Pulmonary artery endothelial cell (primary cell): ENCODE measurements around the gene YPEL2. TPM values are rescaled to one million over a fixed set of nuclear protein-coding genes. Genes with fewer than 3 reads are reported as not detected.

ENCODE experiments used
- DNase-seq: peaks from one replicate; pipeline ENCODE4 v3.0.0-alpha.2; 2011; ENCODE audit warnings: low read depth, low spot score
- total RNA-seq: library from RNA; depleted of rRNA; stranded (reverse); fragments of >200 nt; gene quantifications from 2 replicates; pipeline ENCODE4 v1.2.3, GENCODE V29; 2014

Gene YPEL2
- total RNA-seq, 1 donor from 2014 or later, result 29.9 TPM

DNA sequence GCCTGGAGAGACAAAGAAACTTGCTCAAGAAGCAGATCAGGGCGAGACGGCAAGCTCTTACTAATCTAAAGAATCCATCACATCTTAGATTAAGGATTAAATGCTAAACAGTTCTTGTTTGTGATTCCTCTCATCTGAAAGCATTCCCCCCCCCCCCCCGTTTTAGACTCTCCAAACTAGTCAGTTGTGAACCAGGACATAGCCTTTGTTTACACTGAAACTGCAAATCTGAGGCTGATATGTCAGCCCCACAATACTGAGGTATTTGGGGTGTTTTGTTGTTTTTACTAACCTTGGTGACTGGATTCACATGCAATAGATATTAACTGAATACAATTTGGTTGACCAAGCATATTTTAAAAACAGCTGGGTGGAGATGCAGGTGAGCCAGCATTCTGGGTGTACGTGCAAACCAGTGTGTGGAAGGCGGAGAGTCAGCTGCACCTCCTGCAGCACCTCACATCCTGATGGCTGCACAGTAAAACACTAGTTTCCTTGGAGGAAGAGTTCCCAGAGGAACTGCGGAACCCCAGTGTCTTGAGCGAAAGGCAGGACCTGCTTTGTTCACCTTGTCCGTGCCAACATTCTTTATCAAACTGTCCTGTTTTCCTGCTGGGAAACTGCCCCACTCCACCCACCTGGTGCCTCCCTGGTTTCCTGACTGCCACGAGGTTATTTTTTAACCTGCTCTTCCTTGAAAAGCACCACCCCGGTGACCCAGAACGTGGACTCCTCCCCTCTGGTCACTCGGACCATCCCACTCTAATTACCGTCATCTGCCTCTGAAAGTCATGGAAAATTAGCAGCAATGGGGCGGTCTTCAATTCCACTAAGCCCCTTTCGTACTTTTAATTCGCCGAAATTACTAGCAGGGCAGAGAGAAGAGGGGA, 1.2 kb upstream of the YPEL2 start:
- peak; percentile 51 for DNase-seq

DNA sequence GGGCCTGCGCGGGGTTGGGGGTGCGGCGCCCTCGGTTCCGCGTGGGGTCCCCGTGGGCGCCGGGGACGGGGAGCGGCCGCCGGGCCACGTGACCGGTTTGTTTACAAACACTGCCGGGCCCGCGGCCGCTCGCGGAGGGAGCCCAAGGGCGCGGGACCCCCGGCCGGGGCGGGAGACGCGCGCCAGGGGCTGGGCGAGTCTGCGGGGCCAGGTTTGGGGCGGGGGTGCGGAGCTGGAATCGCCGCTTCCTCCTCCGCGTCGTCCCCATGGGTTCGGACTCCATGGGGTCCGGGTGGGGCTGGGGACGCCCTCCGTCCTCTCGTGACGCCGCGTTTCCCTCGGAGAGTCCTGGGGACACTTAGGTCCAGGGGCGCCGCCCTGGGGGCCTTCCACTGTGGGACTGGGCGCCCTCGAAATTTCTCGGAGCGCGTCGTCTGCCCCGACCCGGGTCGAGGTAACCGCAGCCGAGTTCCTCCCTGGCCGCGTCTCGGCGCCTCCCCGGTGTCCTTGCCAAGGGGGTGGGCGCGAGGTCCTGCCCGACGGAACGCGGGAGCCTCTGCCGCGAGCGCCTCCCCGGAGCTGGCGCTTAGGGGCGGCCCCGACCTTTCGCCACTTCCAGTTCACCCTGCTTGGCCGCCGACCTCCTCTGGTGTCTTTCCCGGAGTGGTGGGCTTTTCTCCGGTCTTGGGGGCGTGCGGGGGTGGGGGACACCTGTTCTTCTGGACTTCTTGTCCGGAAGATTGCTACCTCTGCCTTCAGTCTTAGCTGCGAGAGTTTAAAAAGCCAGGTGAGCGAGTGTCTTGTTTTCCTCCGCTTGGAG, 684 bp downstream of the YPEL2 start:
- DNase-seq, result no peak

DNA sequence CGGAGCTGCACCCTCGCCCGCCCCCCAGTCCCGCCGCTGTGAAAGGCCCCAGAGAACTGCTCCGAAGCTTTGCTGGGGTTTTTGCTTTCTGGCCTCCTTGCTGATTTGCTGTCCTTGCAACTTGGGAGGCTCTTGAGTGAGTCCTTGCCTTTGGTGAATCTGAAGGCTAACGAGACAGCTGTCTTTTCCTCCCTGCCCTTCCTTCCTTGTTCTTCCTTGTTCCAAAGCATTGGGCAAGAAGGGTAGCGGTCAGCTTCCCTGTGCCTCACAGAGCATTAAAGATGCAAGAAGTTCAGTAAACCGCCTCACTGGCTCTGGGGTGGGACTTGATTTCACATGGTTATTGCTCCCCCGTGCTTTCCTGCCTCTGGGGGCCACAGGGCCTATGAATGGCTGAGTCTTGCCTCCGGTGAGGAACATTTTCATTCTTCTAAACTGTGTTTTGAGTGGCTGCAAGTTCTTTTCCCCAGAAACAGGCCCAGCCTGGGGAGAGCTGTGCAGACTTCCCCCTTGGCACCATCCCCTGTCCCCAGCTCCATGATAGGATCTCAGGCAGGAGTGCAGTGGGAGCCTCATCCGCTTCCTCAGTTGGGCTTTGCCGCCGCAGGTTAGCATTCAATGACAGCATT, 1.4 kb downstream of the YPEL2 start:
- DNase-seq, result no peak

DNA sequence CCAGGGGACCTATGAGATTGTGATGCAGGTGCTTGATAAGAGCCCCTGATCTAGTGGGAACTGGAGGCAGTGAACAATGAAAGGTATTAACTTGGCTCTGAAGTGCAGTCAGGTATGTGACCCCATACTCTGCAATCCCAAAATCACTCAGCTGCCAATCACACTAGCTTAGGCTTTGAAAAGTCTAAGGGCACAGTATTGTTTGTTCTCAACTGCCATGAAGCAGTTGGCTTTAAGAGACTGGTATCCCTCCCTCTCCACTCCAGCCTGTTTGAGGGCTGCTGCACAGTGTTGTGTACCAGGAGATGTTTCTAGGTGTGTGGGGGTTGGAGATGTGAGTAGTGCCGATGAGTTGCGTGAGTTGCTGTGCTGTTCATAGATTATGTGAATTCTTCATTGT, 2.4 kb downstream of the YPEL2 start:
- no peak for DNase-seq

DNA sequence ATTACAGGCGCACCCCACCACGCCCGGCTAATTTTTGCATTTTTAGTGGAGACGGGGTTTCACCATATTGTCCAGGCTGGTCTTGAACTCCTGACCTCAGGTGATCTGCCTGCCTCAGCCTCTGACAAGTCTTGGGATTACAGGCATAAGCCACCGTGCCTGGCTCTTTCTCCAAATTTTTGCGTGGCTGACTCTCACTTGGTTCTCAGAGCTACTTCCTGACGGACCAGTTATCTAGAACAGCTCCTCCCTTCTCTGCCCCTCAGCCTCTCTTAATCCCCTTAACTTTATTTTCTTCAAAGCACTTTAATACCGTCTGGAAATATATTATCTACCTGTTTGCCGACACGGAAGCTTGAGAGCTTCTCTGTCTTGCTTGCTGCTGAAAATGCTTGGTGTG, 4.2 kb downstream of the YPEL2 start:
- DNase-seq, result no peak

DNA sequence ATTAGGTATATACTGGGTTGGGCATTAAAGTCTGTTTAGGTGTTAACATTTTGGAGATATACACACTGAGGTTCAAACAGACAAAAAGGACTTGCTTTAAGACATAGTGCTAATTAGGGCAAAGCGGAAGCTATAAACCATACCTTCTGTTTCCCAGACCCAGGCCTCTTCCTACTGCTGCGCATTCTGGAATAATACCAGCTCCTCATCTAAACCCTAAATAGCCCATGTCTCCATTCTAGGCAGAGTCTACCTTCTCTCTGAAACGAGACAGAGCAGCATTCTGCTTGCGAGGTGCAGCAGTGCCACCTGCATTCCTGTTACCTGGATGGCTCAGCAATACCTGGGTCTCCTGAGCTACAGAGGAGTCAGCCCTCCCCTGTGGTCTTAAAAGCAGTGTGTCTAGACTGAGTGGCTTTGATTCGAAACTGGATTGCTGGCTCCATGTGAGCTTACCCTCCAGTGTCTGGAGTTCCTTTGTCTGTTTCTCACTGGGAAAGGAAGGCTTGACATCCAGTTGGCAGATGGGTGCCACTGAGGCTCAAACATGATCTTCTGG, 6.4 kb downstream of the YPEL2 start:
- DNase-seq, result no peak

DNA sequence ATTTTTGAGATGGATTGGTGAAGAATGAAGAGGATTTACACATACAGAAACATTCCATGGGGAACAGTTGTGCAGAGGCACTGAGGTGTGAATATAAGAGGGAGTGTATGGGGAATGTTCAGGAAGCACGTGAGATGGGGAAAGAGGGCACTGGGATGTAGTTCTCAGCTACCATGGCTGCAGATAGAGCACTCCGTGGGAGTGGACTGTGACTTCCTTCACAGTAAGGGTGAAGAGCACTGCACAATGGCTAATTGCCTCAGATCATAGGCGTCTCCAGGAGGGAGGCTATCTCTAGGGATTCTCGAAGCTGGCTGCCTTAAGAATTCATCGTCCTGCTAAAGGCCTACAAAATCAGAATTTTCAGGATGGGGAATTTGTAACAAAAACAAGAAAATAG, 7.0 kb downstream of the YPEL2 start:
- DNase-seq, result no peak

DNA sequence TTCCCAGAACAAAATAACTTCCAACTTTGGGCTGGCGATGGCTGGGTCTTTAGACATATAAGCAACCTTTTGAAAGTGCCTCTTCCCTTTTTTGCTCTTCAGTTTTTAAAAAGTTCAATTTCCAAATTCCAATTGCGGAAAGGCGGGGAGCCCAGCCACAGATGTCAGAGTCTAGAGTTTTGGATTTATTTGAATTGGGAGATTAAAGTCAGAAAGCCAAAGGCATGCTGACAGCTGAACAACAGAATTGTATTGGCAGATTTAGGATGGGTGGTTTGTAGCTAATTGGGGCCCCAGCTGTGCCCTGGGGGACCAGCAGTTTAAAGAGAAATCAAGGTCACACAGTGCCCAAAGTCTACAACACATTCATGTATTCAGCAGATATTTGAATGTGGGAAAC, 10.5 kb downstream of the YPEL2 start:
- no peak for DNase-seq

DNA sequence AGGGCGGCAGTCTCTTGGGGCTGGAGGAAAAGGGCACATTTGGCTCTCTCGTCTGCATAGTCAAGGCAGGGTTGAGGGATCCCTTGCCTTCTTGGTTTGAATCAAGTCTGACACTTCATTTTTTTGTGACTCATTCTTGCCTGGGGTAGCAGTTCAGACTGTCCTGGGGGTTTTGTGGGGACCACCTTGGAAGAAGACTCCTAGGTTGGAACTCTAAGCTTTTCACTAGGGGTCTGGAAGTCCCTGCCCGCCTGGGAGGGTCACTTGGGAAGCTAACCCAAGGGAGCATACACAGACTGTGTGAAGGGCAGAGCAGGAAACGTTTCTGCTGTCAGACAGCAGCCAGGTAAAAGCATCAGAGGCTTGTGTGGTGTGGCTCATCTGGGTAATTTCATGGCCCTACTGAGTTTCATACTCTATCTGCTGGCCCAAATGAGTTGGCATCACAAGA, 11.3 kb downstream of the YPEL2 start:
- DNase-seq, result no peak

DNA sequence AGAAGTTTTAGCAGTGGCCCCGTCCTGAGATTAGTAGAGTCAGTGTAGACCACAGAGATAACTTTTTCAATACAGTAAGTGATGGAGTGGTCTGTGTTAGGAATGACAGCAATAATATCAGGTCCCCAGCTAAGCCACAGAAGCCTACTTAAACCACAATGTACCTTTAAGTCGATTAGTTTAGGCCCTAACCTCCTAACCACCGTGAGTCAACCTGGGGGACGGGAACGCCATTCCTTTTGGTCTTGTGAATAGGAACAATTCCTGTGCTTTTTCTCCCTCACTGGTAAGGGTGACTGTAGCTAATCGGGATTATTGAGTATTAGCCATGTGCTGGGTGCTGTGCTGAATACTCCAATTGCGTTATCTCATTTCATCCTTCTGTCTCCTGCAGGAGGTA, 14.0 kb downstream of the YPEL2 start:
- no peak for DNase-seq

DNA sequence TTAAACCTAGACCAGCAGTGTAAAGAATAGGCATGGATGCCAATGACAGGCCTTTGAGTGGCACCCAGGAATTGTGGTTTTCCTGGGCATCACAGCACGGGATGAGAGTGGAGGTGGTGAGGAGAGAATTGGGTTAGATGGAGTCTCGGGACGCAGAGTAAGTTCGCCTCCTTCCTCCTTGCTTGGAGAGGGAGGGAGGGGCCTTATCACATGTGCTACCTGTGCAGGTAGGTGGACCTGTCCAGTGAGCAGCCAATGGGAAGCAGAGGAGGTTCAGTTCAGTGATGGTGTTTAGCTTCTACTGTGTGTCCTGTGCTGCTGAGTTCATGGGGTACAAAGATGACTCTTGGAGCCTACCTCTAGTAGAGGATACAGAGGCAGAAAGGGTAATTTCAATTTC, 14.9 kb downstream of the YPEL2 start:
- DNase-seq, result no peak

DNA sequence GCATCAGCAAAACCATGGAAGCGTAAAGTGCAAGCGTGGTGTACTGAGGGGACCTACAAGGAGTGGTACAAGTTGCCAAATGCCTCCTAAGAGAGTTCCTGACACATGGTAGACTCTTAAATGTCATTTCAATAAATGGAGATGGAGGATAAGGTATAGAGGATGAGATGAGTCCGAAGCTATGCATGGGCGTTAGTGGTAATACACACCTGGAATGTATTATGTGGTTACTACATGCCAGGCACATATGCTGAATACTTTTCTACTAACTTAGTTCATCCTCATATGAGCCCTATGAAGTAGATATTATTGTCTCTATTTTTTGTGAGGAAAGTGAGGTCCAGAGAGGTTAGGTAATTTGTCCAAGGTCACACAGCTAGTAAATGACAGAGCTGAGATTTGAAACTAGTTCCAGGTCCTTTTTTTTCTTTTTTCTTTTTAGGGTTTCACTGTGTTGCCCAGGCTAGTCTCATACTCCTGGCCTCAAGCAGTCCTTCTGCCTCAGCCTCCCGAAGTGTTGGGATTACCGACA, 15.5 kb downstream of the YPEL2 start:
- DNase-seq, result no peak

DNA sequence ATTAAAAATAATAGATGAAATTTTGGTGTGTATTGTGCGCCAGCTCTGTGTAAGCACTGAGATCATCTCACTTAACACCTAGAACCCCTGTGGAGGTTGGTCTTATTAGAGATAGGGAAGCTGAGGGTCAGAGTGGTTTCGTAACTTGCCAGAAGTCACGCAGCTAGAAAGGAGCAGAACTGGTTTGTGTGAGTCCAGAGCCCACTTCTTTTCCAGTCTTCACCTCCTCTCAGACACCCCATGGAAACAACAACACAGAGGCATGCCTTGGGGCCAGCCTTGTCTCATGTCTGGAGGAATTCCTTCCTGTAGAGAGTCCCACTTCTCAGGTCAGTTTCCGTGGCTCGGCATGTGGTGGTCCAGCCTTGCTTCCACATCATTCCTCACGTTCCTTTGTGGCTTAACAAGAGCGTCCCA, 16.5 kb downstream of the YPEL2 start:
- no peak for DNase-seq

DNA sequence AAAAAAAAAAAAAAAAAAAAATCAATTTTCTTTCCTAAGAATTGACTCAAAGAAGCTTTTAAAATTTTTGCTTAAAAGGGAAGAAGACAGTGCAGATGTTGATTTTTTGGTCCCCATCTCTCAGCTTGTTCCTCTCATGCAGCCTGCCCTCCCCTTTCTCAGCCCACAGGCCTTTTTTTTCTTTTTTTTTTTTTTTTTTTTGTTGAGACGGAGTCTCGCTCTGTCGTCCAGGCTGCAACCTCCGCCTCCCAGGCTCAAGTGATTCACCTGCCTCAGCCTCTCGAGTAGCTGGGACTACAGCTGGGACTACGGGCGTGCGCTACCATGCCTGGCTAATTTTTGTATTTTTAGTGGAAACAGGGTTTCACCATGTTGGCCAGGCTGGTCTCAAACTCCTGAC, 17.7 kb downstream of the YPEL2 start:
- DNase-seq, result no peak

DNA sequence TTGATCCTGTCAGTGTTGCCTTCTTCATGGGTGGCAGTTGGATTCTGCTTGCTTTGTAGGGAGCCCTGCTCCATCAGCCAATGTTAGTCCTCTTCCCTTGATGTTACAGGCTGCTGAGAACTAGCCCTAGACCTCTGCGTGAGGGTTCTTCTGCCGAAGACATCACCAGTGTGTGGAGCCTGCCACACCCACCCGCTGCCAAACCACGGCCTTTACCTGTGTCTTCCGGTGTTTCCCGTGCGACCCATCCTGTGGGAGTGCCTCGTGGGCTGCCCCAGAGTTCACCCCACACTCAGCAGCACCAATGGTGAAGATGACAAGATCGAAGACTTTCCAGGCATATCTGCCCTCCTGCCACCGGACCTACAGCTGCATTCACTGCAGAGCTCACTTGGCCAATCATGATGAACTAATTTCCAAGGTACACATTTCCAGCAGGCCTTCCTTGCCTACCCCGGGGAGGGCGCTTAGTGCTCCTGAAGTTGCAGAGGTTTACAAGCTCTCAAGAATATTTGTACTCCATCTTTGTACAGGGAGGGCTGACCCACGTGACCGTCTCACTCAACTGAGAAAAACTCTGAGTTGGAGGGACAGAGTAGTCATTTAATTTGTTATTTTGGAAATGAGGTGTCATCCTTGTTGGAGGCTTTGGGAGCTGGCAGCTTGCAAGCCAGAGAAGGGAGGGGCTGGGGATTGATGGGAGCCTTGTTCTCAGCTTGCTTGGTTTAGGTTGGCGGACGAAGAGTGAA, 21.8 kb downstream of the YPEL2 start:
- no peak for DNase-seq

DNA sequence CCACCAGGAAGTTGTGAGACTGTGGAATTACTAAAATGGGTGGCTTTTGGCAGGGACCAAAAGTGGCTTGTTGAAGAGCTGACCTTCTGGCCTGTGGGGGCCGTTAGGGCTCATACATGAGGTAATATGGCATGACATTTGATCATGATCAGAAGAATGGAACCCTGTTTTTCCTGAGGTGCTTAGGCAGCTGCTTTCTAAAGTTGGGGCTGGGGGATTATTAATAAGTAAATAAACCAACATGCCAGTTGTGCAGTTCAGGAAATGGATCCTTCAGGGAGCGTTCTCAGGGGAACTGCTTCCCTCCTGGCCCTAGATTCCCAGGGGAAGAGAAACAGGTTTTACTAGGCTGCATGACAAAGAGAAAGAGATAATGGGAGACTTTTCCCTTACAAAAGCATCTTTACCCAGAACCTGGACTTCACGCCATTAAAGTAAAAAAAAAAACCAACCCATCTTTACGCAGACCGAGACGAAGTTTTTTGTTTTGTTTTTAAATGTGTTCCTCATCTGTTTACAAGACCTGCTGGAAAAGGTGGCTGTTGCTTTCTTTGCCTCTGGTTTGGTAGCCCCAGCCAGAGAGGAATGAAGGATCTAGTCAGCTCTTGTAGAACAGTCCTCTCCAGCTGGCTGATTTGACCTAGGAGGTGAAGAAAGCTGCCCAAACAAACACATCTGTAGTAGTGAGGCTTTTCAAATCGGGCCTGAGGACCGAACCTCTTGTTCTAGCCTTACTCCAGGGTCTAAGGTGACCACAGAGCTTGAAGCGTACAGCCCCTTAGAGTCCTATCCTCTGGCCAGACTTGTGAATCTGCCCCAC, 22.7 kb downstream of the YPEL2 start:
- no peak for DNase-seq

DNA sequence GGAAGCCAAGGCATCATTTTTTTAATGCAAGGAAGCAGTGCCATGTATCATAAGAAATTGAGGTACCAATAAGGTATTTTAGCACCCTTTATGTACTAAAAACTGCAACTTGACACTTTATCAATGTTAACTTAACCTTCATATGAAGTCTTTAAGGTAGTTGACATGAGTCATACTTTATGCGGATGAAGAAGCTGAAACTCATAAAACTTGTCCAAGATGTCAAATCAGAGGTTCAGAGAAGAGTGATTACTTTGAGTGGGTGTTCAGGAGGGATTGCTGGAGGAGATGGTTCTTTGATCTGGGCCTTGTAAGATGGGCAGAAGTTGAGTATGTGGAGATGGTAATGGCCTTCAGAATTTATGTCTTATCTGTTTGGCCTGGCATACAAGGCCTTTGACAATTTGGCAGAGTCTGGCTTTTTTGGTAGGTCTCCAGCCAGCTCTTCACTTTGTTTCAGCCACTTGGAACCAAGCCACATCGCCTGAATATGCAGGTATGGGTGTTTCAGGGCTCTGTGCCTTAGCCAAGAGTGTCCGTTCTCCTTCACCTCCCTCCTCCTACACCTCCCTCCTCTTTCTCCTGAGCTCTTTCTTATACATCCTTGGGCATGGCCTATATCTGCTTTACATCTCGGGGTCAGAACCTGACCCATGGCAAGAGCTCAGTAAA, 23.7 kb downstream of the YPEL2 start:
- DNase-seq, result no peak

DNA sequence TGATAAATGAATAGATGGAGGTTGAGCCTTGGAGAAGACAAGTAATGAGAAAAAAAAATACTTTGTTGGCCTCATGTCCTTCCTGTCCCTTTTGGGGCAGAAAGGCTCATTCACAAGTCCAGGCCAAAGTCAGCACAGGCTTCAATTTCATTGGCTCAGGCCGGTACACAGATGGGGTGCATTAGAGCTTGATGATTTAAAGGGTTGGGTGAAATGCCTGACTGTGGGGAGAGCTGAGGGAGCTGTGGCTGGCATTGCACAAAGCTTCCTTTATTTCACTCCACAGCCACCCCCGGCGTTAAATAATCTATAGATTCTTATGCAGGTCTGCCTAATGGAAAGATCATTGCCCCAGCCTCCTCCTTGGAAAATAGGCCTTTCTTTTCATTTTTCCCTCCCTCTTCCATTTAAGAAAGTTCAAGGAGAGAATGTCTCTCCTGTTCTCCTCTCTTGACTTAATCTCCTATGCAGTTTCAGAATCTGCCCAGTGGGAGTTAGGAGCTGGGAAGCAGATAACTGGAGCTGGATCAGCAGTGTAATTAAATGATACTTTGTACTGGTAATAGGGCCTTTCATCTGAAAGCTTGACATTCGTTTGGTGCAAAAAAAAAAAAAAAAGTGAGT, 24.4 kb downstream of the YPEL2 start:
- no peak for DNase-seq
